SW480 (cell line): Measurements from ENCODE around the gene ECD.
"Not testable (repeated sequence)": the region's sequence is repeated elsewhere in the genome, so short reads cannot be mapped to it uniquely, and the experiment has no call there.

Source experiments
- DNase-seq: peaks from one replicate; pipeline ENCODE4 v3.0.0-alpha.2; 2016; ENCODE audit warnings: low spot score

The ECD gene

GRCh38 chr10:73159038-73159648, 8.7 kb downstream of the ECD start:
- peak; percentile 23 for DNase-seq

GRCh38 chr10:73156054-73156453, 11.8 kb downstream of the ECD start:
- DNase-seq, result no peak

- DNase-seq, result no peak
Measured at GRCh38 chr10:73152009-73152408, 15.8 kb downstream of the ECD start.

- DNase-seq, result not testable (repeated sequence)
Measured at GRCh38 chr10:73150633-73151413, 17.0 kb downstream of the ECD start.

- DNase-seq, result no peak
Measured at GRCh38 chr10:73141603-73142002, 26.2 kb downstream of the ECD start.

- DNase-seq, result no peak
Measured at GRCh38 chr10:73139251-73139650, 28.6 kb downstream of the ECD start.

- no peak for DNase-seq
Measured at GRCh38 chr10:73136627-73137026, 31.2 kb downstream of the ECD start.

GRCh38 chr10:73134727-73135126, 33.1 kb downstream of the ECD start:
- DNase-seq, result no peak

GRCh38 chr10:73131913-73132686, 35.7 kb downstream of the ECD start:
- DNase-seq, result no peak

- no peak for DNase-seq
Measured at GRCh38 chr10:73131301-73131700, 36.5 kb downstream of the ECD start.

- DNase-seq, result no peak
Measured at GRCh38 chr10:73126343-73126742, 41.5 kb downstream of the ECD start.

GRCh38 chr10:73119952-73120351, 47.9 kb downstream of the ECD start:
- no peak for DNase-seq

GRCh38 chr10:73119457-73119856, 48.4 kb downstream of the ECD start:
- no peak for DNase-seq

GRCh38 chr10:73117976-73118743, 49.6 kb downstream of the ECD start:
- DNase-seq, result peak; percentile 22

- no peak for DNase-seq
Measured at GRCh38 chr10:73116017-73116416, 51.8 kb downstream of the ECD start.

GRCh38 chr10:73113551-73113950, 54.3 kb downstream of the ECD start:
- no peak for DNase-seq

GRCh38 chr10:73112032-73112431, 55.8 kb downstream of the ECD start:
- DNase-seq, result not testable (repeated sequence)

GRCh38 chr10:73110345-73110849, 57.4 kb downstream of the ECD start, which contains the start of gene NUDT13:
TSS of gene NUDT13 (plus strand) at chr10:73110455. CDS start at chr10:73114366, 3,911 bp downstream.
- DNase-seq, result peak; percentile 82

- not testable (repeated sequence) for DNase-seq
Measured at GRCh38 chr10:73109248-73109652, 58.6 kb downstream of the ECD start.

GRCh38 chr10:73106301-73106700, 61.5 kb downstream of the ECD start:
- no peak for DNase-seq

- no peak for DNase-seq
Measured at GRCh38 chr10:73099141-73099540, 68.7 kb downstream of the ECD start.

GRCh38 chr10:73097305-73097670, 70.5 kb downstream of the ECD start:
- DNase-seq, result no peak
